ENCODE data around the gene DNAJC25.
A peak's percentile ranks its signal among the peaks of the same experiment; 100 is the strongest.
"Not testable (repeated sequence)": the region's sequence is repeated elsewhere in the genome, so short reads cannot be mapped to it uniquely, and the experiment has no call there.

Gene DNAJC25

GRCh38 chr9:111603041-111603440, 28.1 kb upstream of the DNAJC25 start:
- no peak overlapping the region for H3K4me3 ChIP-seq (ENCODE audit: low read length in 2 of 2)

GRCh38 chr9:111604054-111604615, 27.0 kb upstream of the DNAJC25 start:
- no peaks in the 10 kb centered on the region for H3K36me3 ChIP-seq (ENCODE audit: control insufficient read depth in 2 of 2, insufficient read depth in 2 of 2, low read length in 2 of 2)
- no peak overlapping the region for H3K27ac ChIP-seq (ENCODE audit: low read depth in 2 of 2, low read length in 2 of 2)
- no peaks in the 10 kb centered on the region for H3K27me3 ChIP-seq (ENCODE audit: control insufficient read depth in 2 of 2, insufficient read depth in 2 of 2, low read length in 2 of 2)
- no peak overlapping the region for H3K4me3 ChIP-seq (ENCODE audit: low read length in 2 of 2)
- H3K9me3 ChIP-seq (ENCODE audit: control insufficient read depth in 2 of 2, low read length in 2 of 2), result no peaks in the 10 kb centered on the region
- H3K9ac ChIP-seq (ENCODE audit: low read depth in 1 of 2, low read length in 2 of 2), result no peak overlapping the region
- H3K4me1 ChIP-seq (ENCODE audit: control insufficient read depth in 2 of 2, insufficient read depth in 2 of 2, low read length in 2 of 2), result peaks cover 0 to 8% of the 10 kb centered on the region in 2 donors

More at GRCh38 chr9:111603041-111603440, 28.1 kb upstream of the DNAJC25 start:
- peaks cover 0 to 8% of the 10 kb centered on the region in 2 donors for H3K4me1 ChIP-seq (ENCODE audit: control insufficient read depth in 2 of 2, insufficient read depth in 2 of 2, low read length in 2 of 2)
- H3K27ac ChIP-seq (ENCODE audit: low read depth in 2 of 2, low read length in 2 of 2), result no peak overlapping the region
- no peaks in the 10 kb centered on the region for H3K36me3 ChIP-seq (ENCODE audit: control insufficient read depth in 2 of 2, insufficient read depth in 2 of 2, low read length in 2 of 2)
- no peaks in the 10 kb centered on the region for H3K9me3 ChIP-seq (ENCODE audit: control insufficient read depth in 2 of 2, low read length in 2 of 2)
- H3K27me3 ChIP-seq (ENCODE audit: control insufficient read depth in 2 of 2, insufficient read depth in 2 of 2, low read length in 2 of 2), result no peaks in the 10 kb centered on the region
- H3K9ac ChIP-seq (ENCODE audit: low read depth in 1 of 2, low read length in 2 of 2), result no peak overlapping the region

- Histone ChIP-seq H3K27ac (ENCODE audit: low read depth in 2 of 2, low read length in 2 of 2) (peak overlapping the region in 1 of 2 donors; percentile 2), H3K4me3 (ENCODE audit: low read length in 2 of 2) (no peak overlapping the region), H3K27me3 (ENCODE audit: control insufficient read depth in 2 of 2, insufficient read depth in 2 of 2, low read length in 2 of 2) (no peaks in the 10 kb centered on the region), H3K4me1 (ENCODE audit: control insufficient read depth in 2 of 2, insufficient read depth in 2 of 2, low read length in 2 of 2) (peaks cover 0 to 3% of the 10 kb centered on the region in 2 donors), H3K9me3 (ENCODE audit: control insufficient read depth in 2 of 2, low read length in 2 of 2) (no peaks in the 10 kb centered on the region), H3K9ac (ENCODE audit: low read depth in 1 of 2, low read length in 2 of 2) (no peak overlapping the region), H3K36me3 (ENCODE audit: control insufficient read depth in 2 of 2, insufficient read depth in 2 of 2, low read length in 2 of 2) (no peaks in the 10 kb centered on the region)
Observed at GRCh38 chr9:111605041-111605559, 26.0 kb upstream of the DNAJC25 start.

GRCh38 chr9:111610149-111610548, 21.0 kb upstream of the DNAJC25 start:
- Histone ChIP-seq H3K4me3 (ENCODE audit: low read length in 2 of 2) (no peak overlapping the region), H3K4me1 (ENCODE audit: control insufficient read depth in 2 of 2, insufficient read depth in 2 of 2, low read length in 2 of 2) (peaks cover 4 to 8% of the 10 kb centered on the region in 2 donors), H3K27ac (ENCODE audit: low read depth in 2 of 2, low read length in 2 of 2) (no peak overlapping the region), H3K36me3 (ENCODE audit: control insufficient read depth in 2 of 2, insufficient read depth in 2 of 2, low read length in 2 of 2) (no peaks in the 10 kb centered on the region), H3K9me3 (ENCODE audit: control insufficient read depth in 2 of 2, low read length in 2 of 2) (no peaks in the 10 kb centered on the region), H3K27me3 (ENCODE audit: control insufficient read depth in 2 of 2, insufficient read depth in 2 of 2, low read length in 2 of 2) (no peaks in the 10 kb centered on the region), H3K9ac (ENCODE audit: low read depth in 1 of 2, low read length in 2 of 2) (no peak overlapping the region)

- Histone ChIP-seq H3K27me3 (ENCODE audit: control insufficient read depth in 2 of 2, insufficient read depth in 2 of 2, low read length in 2 of 2) (no peaks in the 10 kb centered on the region), H3K36me3 (ENCODE audit: control insufficient read depth in 2 of 2, insufficient read depth in 2 of 2, low read length in 2 of 2) (no peaks in the 10 kb centered on the region), H3K27ac (ENCODE audit: low read depth in 2 of 2, low read length in 2 of 2) (no peak overlapping the region), H3K4me3 (ENCODE audit: low read length in 2 of 2) (no peak overlapping the region), H3K4me1 (ENCODE audit: control insufficient read depth in 2 of 2, insufficient read depth in 2 of 2, low read length in 2 of 2) (peaks cover 4 to 8% of the 10 kb centered on the region in 2 donors), H3K9me3 (ENCODE audit: control insufficient read depth in 2 of 2, low read length in 2 of 2) (no peaks in the 10 kb centered on the region), H3K9ac (ENCODE audit: low read depth in 1 of 2, low read length in 2 of 2) (no peak overlapping the region)
Observed at GRCh38 chr9:111610845-111611244, 20.3 kb upstream of the DNAJC25 start.

- Histone ChIP-seq H3K36me3 (ENCODE audit: control insufficient read depth in 2 of 2, insufficient read depth in 2 of 2, low read length in 2 of 2) (no peaks in the 10 kb centered on the region), H3K4me3 (ENCODE audit: low read length in 2 of 2) (no peak overlapping the region), H3K27ac (ENCODE audit: low read depth in 2 of 2, low read length in 2 of 2) (no peak overlapping the region), H3K9me3 (ENCODE audit: control insufficient read depth in 2 of 2, low read length in 2 of 2) (no peaks in the 10 kb centered on the region), H3K27me3 (ENCODE audit: control insufficient read depth in 2 of 2, insufficient read depth in 2 of 2, low read length in 2 of 2) (no peaks in the 10 kb centered on the region), H3K9ac (ENCODE audit: low read depth in 1 of 2, low read length in 2 of 2) (no peak overlapping the region), H3K4me1 (ENCODE audit: control insufficient read depth in 2 of 2, insufficient read depth in 2 of 2, low read length in 2 of 2) (peaks cover 4 to 8% of the 10 kb centered on the region in 2 donors)
Observed at GRCh38 chr9:111613436-111614040, 17.6 kb upstream of the DNAJC25 start.

GRCh38 chr9:111615928-111616327, 15.2 kb upstream of the DNAJC25 start:
- H3K27me3 ChIP-seq (ENCODE audit: control insufficient read depth in 2 of 2, insufficient read depth in 2 of 2, low read length in 2 of 2), result no peaks in the 10 kb centered on the region
- H3K27ac ChIP-seq (ENCODE audit: low read depth in 2 of 2, low read length in 2 of 2), result no peak overlapping the region
- H3K9me3 ChIP-seq (ENCODE audit: control insufficient read depth in 2 of 2, low read length in 2 of 2), result no peaks in the 10 kb centered on the region
- no peak overlapping the region for H3K9ac ChIP-seq (ENCODE audit: low read depth in 1 of 2, low read length in 2 of 2)
- no peak overlapping the region for H3K4me3 ChIP-seq (ENCODE audit: low read length in 2 of 2)
- H3K36me3 ChIP-seq (ENCODE audit: control insufficient read depth in 2 of 2, insufficient read depth in 2 of 2, low read length in 2 of 2), result no peaks in the 10 kb centered on the region
- peaks cover 4 to 6% of the 10 kb centered on the region in 2 donors for H3K4me1 ChIP-seq (ENCODE audit: control insufficient read depth in 2 of 2, insufficient read depth in 2 of 2, low read length in 2 of 2)

GRCh38 chr9:111617349-111617748, 13.8 kb upstream of the DNAJC25 start:
- not testable (repeated sequence) for H3K4me3 ChIP-seq (ENCODE audit: low read length in 2 of 2); H3K4me1 ChIP-seq (ENCODE audit: control insufficient read depth in 2 of 2, insufficient read depth in 2 of 2, low read length in 2 of 2); H3K36me3 ChIP-seq (ENCODE audit: control insufficient read depth in 2 of 2, insufficient read depth in 2 of 2, low read length in 2 of 2); H3K9me3 ChIP-seq (ENCODE audit: control insufficient read depth in 2 of 2, low read length in 2 of 2); H3K27me3 ChIP-seq (ENCODE audit: control insufficient read depth in 2 of 2, insufficient read depth in 2 of 2, low read length in 2 of 2); H3K27ac ChIP-seq (ENCODE audit: low read depth in 2 of 2, low read length in 2 of 2); H3K9ac ChIP-seq (ENCODE audit: low read depth in 1 of 2, low read length in 2 of 2)

- no peaks in the 10 kb centered on the region for H3K27me3 ChIP-seq (ENCODE audit: control insufficient read depth in 2 of 2, insufficient read depth in 2 of 2, low read length in 2 of 2)
- H3K36me3 ChIP-seq (ENCODE audit: control insufficient read depth in 2 of 2, insufficient read depth in 2 of 2, low read length in 2 of 2), result no peaks in the 10 kb centered on the region
- H3K27ac ChIP-seq (ENCODE audit: low read depth in 2 of 2, low read length in 2 of 2), result no peak overlapping the region
- H3K4me3 ChIP-seq (ENCODE audit: low read length in 2 of 2), result no peak overlapping the region
- no peaks in the 10 kb centered on the region for H3K9me3 ChIP-seq (ENCODE audit: control insufficient read depth in 2 of 2, low read length in 2 of 2)
- H3K4me1 ChIP-seq (ENCODE audit: control insufficient read depth in 2 of 2, insufficient read depth in 2 of 2, low read length in 2 of 2), result peaks cover 0 to 6% of the 10 kb centered on the region in 2 donors
- H3K9ac ChIP-seq (ENCODE audit: low read depth in 1 of 2, low read length in 2 of 2), result no peak overlapping the region
Observed at GRCh38 chr9:111621895-111622480, 9.1 kb upstream of the DNAJC25 start.

GRCh38 chr9:111622626-111623025, 8.5 kb upstream of the DNAJC25 start:
- Histone ChIP-seq H3K4me1 (ENCODE audit: control insufficient read depth in 2 of 2, insufficient read depth in 2 of 2, low read length in 2 of 2) (peaks cover 0 to 7% of the 10 kb centered on the region in 2 donors), H3K27me3 (ENCODE audit: control insufficient read depth in 2 of 2, insufficient read depth in 2 of 2, low read length in 2 of 2) (no peaks in the 10 kb centered on the region), H3K36me3 (ENCODE audit: control insufficient read depth in 2 of 2, insufficient read depth in 2 of 2, low read length in 2 of 2) (no peaks in the 10 kb centered on the region), H3K9ac (ENCODE audit: low read depth in 1 of 2, low read length in 2 of 2) (no peak overlapping the region), H3K27ac (ENCODE audit: low read depth in 2 of 2, low read length in 2 of 2) (no peak overlapping the region), H3K4me3 (ENCODE audit: low read length in 2 of 2) (no peak overlapping the region), H3K9me3 (ENCODE audit: control insufficient read depth in 2 of 2, low read length in 2 of 2) (no peaks in the 10 kb centered on the region)

Measured in mucosa of rectum (tissue), 2 donors.